ENCODE results near the gene PCDHA3.
"Not testable (repeated sequence)": the region's sequence is repeated elsewhere in the genome, so short reads cannot be mapped to it uniquely, and the experiment has no call there.

DNA sequence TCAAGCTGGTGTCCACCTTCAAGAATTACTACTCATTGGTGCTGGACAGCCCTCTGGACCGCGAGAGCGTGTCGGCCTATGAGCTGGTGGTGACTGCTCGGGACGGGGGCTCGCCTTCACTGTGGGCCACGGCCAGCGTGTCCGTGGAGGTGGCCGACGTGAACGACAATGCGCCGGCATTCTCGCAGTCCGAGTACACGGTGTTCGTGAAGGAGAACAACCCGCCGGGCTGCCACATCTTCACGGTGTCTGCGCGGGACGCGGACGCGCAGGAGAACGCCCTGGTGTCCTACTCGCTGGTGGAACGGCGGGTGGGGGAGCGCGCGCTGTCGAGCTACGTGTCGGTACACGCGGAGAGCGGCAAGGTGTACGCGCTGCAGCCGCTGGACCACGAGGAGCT lies 1.5 kb downstream of the PCDHA3 start:
- TF ChIP-seq POLR2A (IDR thresholded peaks at IDR 0.05) = not testable (repeated sequence)
- TF ChIP-seq, protein P1, sequence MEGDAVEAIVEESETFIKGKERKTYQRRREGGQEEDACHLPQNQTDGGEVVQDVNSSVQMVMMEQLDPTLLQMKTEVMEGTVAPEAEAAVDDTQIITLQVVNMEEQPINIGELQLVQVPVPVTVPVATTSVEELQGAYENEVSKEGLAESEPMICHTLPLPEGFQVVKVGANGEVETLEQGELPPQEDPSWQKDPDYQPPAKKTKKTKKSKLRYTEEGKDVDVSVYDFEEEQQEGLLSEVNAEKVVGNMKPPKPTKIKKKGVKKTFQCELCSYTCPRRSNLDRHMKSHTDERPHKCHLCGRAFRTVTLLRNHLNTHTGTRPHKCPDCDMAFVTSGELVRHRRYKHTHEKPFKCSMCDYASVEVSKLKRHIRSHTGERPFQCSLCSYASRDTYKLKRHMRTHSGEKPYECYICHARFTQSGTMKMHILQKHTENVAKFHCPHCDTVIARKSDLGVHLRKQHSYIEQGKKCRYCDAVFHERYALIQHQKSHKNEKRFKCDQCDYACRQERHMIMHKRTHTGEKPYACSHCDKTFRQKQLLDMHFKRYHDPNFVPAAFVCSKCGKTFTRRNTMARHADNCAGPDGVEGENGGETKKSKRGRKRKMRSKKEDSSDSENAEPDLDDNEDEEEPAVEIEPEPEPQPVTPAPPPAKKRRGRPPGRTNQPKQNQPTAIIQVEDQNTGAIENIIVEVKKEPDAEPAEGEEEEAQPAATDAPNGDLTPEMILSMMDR (IDR thresholded peaks at IDR 0.05 in 8 of 11, conservative IDR thresholded peaks at IDR 0.05 in 3 of 11) = not testable (repeated sequence)

All from spleen (tissue), 7 donors.